MCF 10A (cell line): Measurements from ENCODE around the gene SLC25A22. TPM values are rescaled to one million over a fixed set of nuclear protein-coding genes. Genes with fewer than 3 reads are reported as not detected.
A peak's percentile ranks its signal among the peaks of the same experiment; 100 is the strongest.

ENCODE experiments used
- BruUV-seq: library from RNA; stranded (reverse); fragments of 400-500 nt; replicated peaks from 2 replicates; lab custom pipeline; 2021; lab: Mats Ljungman, UMichigan
- CTCF ChIA-PET: fragments of 300-600 bp; sonication (Branson Sonifier 250); formaldehyde crosslinking; extraction: SDS; loops from one replicate; lab custom pipeline; 2021; ENCODE audit warnings: antibody characterized with exemption, inconsistent platforms; lab: Yijun Ruan, JAX
- POLR2A ChIA-PET: fragments of 300-600, 350-650 bp; sonication (Branson Sonifier 250); formaldehyde crosslinking; extraction: SDS; loops from one replicate; lab custom pipeline; 2020; ENCODE audit warnings: antibody characterized with exemption, inconsistent platforms; lab: Yijun Ruan, JAX
- DNase-seq: peaks from one replicate; pipeline ENCODE4 v3.0.0-alpha.2; 2018; ENCODE audit not compliant: unreplicated experiment
- H3K27ac Mint-ChIP-seq: one replicate; pipeline ENCODE4 v1.8.0; 2022; ENCODE audit warnings: mild to moderate bottlenecking, low read depth, mixed read lengths; ENCODE audit not compliant: unreplicated experiment
- H3K27me3 Mint-ChIP-seq: one replicate; pipeline ENCODE4 v1.8.0; 2022; ENCODE audit warnings: mixed read lengths; ENCODE audit not compliant: insufficient read depth, unreplicated experiment
- H3K36me3 Mint-ChIP-seq: one replicate; pipeline ENCODE4 v1.8.0; 2022; ENCODE audit warnings: mild to moderate bottlenecking, moderate library complexity, mixed read lengths; ENCODE audit not compliant: insufficient read depth, unreplicated experiment
- H3K4me1 Mint-ChIP-seq: one replicate; pipeline ENCODE4 v1.8.0; 2022; ENCODE audit warnings: mixed read lengths; ENCODE audit not compliant: insufficient read depth, unreplicated experiment
- H3K4me3 Mint-ChIP-seq: one replicate; pipeline ENCODE4 v1.8.0; 2022; ENCODE audit warnings: mild to moderate bottlenecking, moderate library complexity, mixed read lengths; ENCODE audit not compliant: unreplicated experiment
- H3K9me3 Mint-ChIP-seq: one replicate; pipeline ENCODE4 v1.8.0; 2022; ENCODE audit warnings: mixed read lengths; ENCODE audit not compliant: unreplicated experiment
- CTCF ChIP-seq: fragments of 200-600 bp; IDR thresholded peaks from one replicate; pipeline ENCODE4 v1.8.0; 2022; ENCODE audit warnings: antibody characterized with exemption, mild to moderate bottlenecking; ENCODE audit not compliant: unreplicated experiment
- intact Hi-C: fragments of 100-400 bp; cut with micrococcal nuclease; formaldehyde crosslinking; loops from 2 replicates; pipeline ENCODE4 v1.14.1; 2022
- total RNA-seq: library from RNA; stranded (reverse); gene quantifications from 2 replicates; pipeline ENCODE4 v1.2.3, GENCODE V29; 2022

The SLC25A22 gene
- total RNA-seq, 1 experiment from 2014 or later: 34.0 TPM

GRCh38 chr11:800473-800872 is 2.4 kb upstream of the SLC25A22 start:
- Mint-ChIP-seq H3K9me3 (no peaks in the 10 kb centered on the region), H3K4me1 (no peaks in the 10 kb centered on the region), H3K27me3 (no peaks in the 10 kb centered on the region), H3K36me3 (peaks cover 31% of the 10 kb centered on the region), H3K4me3 (no peak overlapping the region), H3K27ac (no peak overlapping the region)
- BruUV-seq: no TSS peak
- no peak for TF ChIP-seq CTCF
- ChIA-PET CTCF (no interaction called here), POLR2A (interaction anchor here (0.9 to 1.4 kb wide), 2 partner anchors 9 to 14 kb away, joined by 4 to 6 read pairs; partner anchors contain the start of gene RPLP2)
- intact Hi-C loops: no loop called here
- DNase-seq: no peak

- TF ChIP-seq CTCF: no peak
- BruUV-seq: no TSS peak
- Mint-ChIP-seq H3K4me1 (no peaks in the 10 kb centered on the region), H3K27ac (no peak overlapping the region), H3K36me3 (peaks cover 33% of the 10 kb centered on the region), H3K9me3 (no peaks in the 10 kb centered on the region), H3K4me3 (no peak overlapping the region), H3K27me3 (no peaks in the 10 kb centered on the region)
- ChIA-PET POLR2A (interaction anchor here (0.9 to 1.4 kb wide), 3 partner anchors 9 to 20 kb away, joined by 3 to 6 read pairs (median 6); partner anchors contain the start of gene RPLP2), CTCF (interaction anchor here (1.1 to 1.2 kb wide), 2 partner anchors 23 to 93 kb away, joined by 3 to 5 read pairs; partner anchors contain the start of gene GATD1)
- intact Hi-C loops: loop anchor here (5.0 kb wide), 1 partner anchor 37 kb away; no protein-coding TSS in a partner anchor
- DNase-seq: no peak
Measured at GRCh38 chr11:799641-800316, 1.7 kb upstream of the SLC25A22 start.

- DNase-seq: peak; percentile 64
- CTCF ChIA-PET: interaction anchor here (0.6 to 1.3 kb wide), 4 partner anchors 21 to 190 kb away, joined by 3 to 4 read pairs (median 3); partner anchors contain the start of gene TALDO1
- no peaks in the 10 kb centered on the region for H3K4me1 Mint-ChIP-seq
- POLR2A ChIA-PET: interaction anchor here (0.6 to 3.8 kb wide), 18 partner anchors 8 to 1295 kb away, joined by 3 to 41 read pairs (median 6); partner anchors contain the start of genes GATD1, PNPLA2, RPLP2 and TALDO1
- intact Hi-C loops: loop anchor here (2.0 to 5.0 kb wide), 2 partner anchors 35 to 135 kb away; no protein-coding TSS in a partner anchor
- BruUV-seq: no TSS peak
- H3K27ac Mint-ChIP-seq: peak overlapping the region; percentile 94
- no peaks in the 10 kb centered on the region for H3K9me3 Mint-ChIP-seq
- peak overlapping the region; percentile 84 for H3K4me3 Mint-ChIP-seq
- no peaks in the 10 kb centered on the region for H3K27me3 Mint-ChIP-seq
- H3K36me3 Mint-ChIP-seq: peaks cover 28% of the 10 kb centered on the region
- TF ChIP-seq CTCF: no peak
Measured at GRCh38 chr11:797296-798092, 587 bp downstream of the SLC25A22 start.
